ENCODE measurements around the gene FCRL3. TPM values are rescaled to one million over a fixed set of nuclear protein-coding genes. Genes with fewer than 3 reads are reported as not detected.

Gene FCRL3
- total and polyA plus RNA-seq, 2 of the 8 experiments (the other 6 are each of a cell fraction or from before 2014, with no cell fraction given), result not detected

DNA sequence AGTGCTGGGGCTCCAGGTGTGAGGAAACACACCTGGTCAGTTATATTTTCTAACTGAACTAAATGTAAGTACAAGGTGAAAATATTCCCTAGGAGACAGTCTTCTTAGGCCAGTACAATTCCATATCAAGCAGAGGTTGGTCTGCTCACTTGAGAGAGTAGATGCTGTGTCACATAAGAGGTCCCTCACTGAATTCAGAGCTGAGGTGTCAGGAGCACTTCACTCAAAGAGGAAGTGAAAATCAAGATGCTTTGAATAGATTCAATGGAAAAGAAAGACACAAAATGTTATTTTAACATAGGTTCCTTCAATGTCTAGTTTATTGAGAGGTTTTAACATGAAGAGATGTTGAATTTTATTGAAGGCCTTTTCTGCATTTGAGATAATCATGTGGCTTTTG, 4.3 kb upstream of the FCRL3 start:
- Histone ChIP-seq H4K20me1 (replicated peaks in 1 of 2; ENCODE audit: control insufficient read depth in 1 of 2, insufficient read depth in 2 of 2, low read length in 2 of 2) (no peaks in the 10 kb centered on the region), H3K14ac (ENCODE audit: insufficient read length) (no peak overlapping the region), H3K23me2 (ENCODE audit: low read depth, low read length) (no peaks in the 10 kb centered on the region), H3K4me3 (ENCODE audit: extremely low read depth in 1 of 4, insufficient read depth in 2 of 4, low read depth in 3 of 4, low read length in 4 of 4) (no peak overlapping the region), H3K79me1 (ENCODE audit: low read depth, low read length) (no peaks in the 10 kb centered on the region), H3K4me2 (ENCODE audit: insufficient read depth in 1 of 2, low read depth in 2 of 2, low read length in 2 of 2) (no peak overlapping the region), H2BK5ac (ENCODE audit: low read depth, low read length) (no peak overlapping the region), H3K27me3 (replicated peaks in 1 of 4; ENCODE audit: control insufficient read depth in 3 of 4, extremely low read depth in 1 of 4, insufficient read depth in 3 of 4, low read length in 3 of 4) (no peaks in the 10 kb centered on the region), H2AFZ (ENCODE audit: low read length) (no peak overlapping the region), H2BK15ac (ENCODE audit: low read length) (no peak overlapping the region), H3K79me2 (ENCODE audit: control insufficient read depth in 1 of 2, insufficient read depth in 2 of 2, low read length in 2 of 2) (no peaks in the 10 kb centered on the region), H3K56ac (replicated peaks; ENCODE audit: insufficient read length, low read depth, low read length) (no peak overlapping the region), H3K9me3 (ENCODE audit: insufficient read depth in 2 of 2, low read depth in 1 of 2, low read length in 1 of 2) (no peaks in the 10 kb centered on the region), H4K5ac (ENCODE audit: insufficient read length, low read depth, low read length) (no peak overlapping the region), H3K27ac (ENCODE audit: low read depth, low read length) (no peak overlapping the region), H2BK20ac (ENCODE audit: low read length) (no peak overlapping the region), H4K8ac (ENCODE audit: extremely low read depth, insufficient read depth, low read length) (no peak overlapping the region), H3K9ac (replicated peaks in 1 of 4; ENCODE audit: extremely low read depth in 1 of 4, low read depth in 3 of 4, low read length in 3 of 4) (no peak overlapping the region), H2BK120ac (replicated peaks; ENCODE audit: low read depth, low read length) (no peak overlapping the region), H2AK5ac (ENCODE audit: low read depth, low read length) (no peak overlapping the region), H3K23ac (ENCODE audit: insufficient read length) (no peak overlapping the region), H4K91ac (replicated peaks; ENCODE audit: insufficient read length, low read length) (no peak overlapping the region), H3K4me1 (replicated peaks in 1 of 4; ENCODE audit: control insufficient read depth in 3 of 4, insufficient read depth in 4 of 4, low read length in 3 of 4) (no peaks in the 10 kb centered on the region), H3K4ac (replicated peaks; ENCODE audit: insufficient read length, low read depth, low read length) (no peak overlapping the region), H2BK12ac (ENCODE audit: low read depth, low read length) (no peak overlapping the region), H3K36me3 (ENCODE audit: control insufficient read depth in 2 of 4, insufficient read depth in 4 of 4, low read length in 3 of 4) (no peaks in the 10 kb centered on the region), H3K18ac (ENCODE audit: extremely low read depth, low read length) (no peak overlapping the region)
- no peak for DNase-seq (ENCODE audit: low read depth in 1 of 2, low spot score in 2 of 2)
- ChIA-PET POLR2A (ENCODE audit: partially characterized antibody) (no interaction called here), CTCF (ENCODE audit: partially characterized antibody) (interaction anchor here (0.6 to 2.0 kb wide), 2 partner anchors 14 to 416 kb away, joined by 3 to 5 read pairs; no protein-coding TSS in a partner anchor)
- TF ChIP-seq RXRA (IDR thresholded peaks at IDR 0.05; ENCODE audit: insufficient read depth, low read depth, low read length) (no peak), NANOG (IDR thresholded peaks at IDR 0.05; ENCODE audit: insufficient read depth, low read depth, low read length, poor library complexity, severe bottlenecking) (no peak), KDM1A (IDR thresholded peaks at IDR 0.05; ENCODE audit: borderline replicate concordance, low read length) (no peak), RNF2 (IDR thresholded peaks at IDR 0.05; ENCODE audit: borderline replicate concordance, low read depth, low read length, missing control alignments, poor library complexity, severe bottlenecking) (no peak), CBX5 (IDR thresholded peaks at IDR 0.05; ENCODE audit: low read depth, low read length) (no peak), HDAC2 (IDR thresholded peaks at IDR 0.05; ENCODE audit: borderline replicate concordance in 1 of 2, low read depth in 2 of 2, low read length in 2 of 2) (no peak)
- FAIRE-seq, result no peak
